DMS79 treated with DMSO at 0.1 percent for 48 hours (cell line): Measurements from ENCODE around the gene CRY1.
A peak's percentile ranks its signal among the peaks of the same experiment; 100 is the strongest.
"Not testable (repeated sequence)": the region's sequence is repeated elsewhere in the genome, so short reads cannot be mapped to it uniquely, and the experiment has no call there.

ENCODE experiments used
- DNase-seq: peaks from one replicate; lab custom pipeline; 2025; lab: John Stamatoyannopoulos, UW

The CRY1 gene

DNA sequence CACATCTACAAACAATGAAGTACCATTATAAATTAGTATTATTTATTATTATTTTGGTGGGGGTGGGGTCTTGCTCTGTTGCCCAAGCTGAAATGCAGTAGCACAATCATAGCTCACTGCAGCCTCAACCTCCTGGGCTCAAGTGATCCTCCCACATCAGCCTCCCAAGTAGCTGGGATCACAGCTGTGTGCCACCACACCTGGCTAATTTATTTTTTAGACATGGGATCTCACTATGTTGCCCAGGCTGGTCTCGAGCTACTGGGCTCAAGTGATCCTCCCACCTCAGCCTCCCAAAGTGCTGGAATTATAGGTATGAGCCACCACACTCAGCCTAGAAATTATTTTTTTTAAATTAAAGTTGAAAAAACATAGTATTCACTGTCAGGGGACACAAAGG is 15.0 kb upstream of the CRY1 start:
- not testable (repeated sequence) for DNase-seq

DNA sequence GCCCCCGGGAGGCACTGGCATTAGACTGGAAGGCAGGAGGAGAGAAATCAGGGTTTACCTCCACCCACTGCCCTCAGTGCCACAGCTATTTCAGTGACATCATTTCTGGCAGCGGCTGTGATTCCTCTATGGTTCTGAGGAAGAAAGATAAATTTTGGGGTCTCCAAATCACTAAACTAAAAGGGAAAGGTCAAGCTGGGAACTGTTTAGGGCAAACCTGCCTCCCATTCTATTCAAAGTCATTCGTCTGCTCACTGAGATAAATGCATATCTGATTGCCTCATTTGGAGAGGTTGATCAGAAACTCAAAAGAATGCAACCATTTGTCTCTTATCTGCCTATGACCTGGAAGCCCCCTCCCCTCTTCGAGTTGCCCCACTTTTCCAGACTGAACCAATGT is 14.0 kb upstream of the CRY1 start:
- DNase-seq, result no peak

DNA sequence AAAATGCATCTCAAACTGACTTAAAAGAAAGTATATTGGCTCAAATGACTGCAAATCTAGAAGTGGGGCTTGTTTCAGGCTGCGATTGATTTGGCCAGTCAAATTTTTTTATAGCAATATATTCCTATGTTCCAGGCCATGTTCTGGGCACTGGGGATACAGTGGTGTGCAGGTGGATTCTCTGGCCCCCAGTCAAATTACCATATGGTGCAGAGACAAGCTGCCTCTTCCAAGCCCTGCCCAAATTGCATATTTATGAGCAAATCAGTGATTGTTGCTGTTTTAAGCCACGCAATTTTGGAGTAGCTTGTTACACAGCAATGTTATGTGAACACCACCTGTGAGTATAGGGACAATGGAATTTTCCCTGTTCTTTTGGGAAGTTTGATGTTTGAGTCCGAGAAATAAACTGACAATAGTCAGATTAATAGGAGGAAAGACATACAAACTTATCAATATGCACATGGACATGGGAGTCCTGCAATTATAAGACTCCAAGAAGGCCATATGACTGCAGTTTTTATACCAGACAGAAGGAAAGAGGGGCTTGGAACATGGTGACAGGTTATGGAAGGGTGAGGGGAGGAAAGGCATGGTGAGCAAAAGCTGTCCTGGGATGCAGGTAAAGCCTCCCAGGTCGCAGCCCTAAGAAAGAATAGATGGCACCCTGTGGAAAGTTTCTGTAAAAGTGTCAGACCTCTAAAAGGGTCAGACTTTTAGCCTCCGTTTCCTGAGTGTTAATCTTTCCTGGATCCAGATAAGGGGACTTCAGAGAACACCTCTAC is 13.1 kb upstream of the CRY1 start:
- no peak for DNase-seq

DNA sequence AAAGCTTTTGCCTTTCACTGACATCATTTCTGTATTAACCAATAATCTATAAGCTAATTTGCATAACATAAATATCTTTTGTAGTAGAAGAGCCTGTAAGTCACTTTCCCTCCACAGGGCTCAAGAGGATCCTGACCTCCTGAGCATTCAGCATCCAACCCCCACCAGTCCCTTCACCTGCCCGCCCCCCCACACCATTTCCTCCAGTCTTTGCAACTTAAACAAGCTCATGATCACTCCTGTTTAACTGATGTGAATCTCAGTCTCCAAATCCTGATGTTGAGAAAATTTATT is 12.0 kb upstream of the CRY1 start:
- no peak for DNase-seq

DNA sequence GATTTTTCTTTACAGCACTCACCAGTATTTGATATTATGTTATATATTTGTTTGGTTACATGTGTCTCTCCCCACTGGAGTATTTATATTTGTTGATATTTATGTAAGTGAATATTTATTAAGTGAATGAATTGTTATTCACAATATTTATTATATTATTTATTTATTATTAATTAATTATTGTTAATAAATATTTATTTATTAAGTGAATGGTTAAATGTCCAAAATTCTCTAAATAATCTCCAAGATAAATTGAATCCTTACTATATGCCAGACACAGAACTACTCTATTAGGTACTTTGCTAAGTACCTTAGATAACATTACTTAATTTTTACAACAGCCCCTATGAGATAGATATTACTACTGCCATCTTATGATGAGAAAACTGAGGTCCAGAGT is 10.2 kb upstream of the CRY1 start:
- DNase-seq, result no peak

DNA sequence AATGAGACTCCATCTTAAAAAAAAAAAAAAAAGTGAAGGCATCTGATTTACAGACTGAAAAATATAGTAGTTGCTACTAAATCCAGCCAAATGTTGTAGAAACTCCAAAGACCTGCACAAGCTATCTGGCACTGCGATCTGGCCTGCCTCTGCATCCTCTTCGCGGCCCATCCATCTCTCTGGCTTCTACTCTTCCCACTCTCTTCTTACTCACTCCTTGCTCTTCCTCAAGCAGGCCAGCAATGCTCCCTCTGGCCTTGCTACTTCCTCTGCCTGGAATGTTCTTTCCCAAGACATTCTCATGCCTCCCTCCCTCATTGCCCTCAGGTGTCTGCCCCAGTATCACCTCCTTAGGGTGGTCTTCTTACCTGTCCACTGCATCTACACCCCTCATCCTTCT is 9.7 kb upstream of the CRY1 start:
- DNase-seq, result no peak

DNA sequence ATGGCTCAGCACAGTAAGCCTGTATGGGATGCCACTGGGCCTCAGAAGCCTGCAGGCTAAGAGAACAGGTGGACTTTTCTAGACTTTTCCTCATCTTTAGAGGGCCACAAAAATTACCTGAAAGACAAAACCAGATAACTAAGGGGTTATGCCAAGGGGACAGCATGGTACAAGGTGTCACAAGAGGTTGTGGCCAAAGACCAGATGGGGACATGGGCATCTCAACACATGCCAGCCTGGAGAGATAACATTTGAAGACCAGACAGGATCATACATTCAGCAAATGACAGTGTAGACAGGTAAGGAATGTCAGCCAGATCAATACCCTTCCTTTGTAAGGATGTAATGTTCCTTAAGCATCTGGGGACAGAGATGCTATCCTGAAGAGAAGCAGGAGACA is 8.9 kb upstream of the CRY1 start:
- DNase-seq, result no peak

DNA sequence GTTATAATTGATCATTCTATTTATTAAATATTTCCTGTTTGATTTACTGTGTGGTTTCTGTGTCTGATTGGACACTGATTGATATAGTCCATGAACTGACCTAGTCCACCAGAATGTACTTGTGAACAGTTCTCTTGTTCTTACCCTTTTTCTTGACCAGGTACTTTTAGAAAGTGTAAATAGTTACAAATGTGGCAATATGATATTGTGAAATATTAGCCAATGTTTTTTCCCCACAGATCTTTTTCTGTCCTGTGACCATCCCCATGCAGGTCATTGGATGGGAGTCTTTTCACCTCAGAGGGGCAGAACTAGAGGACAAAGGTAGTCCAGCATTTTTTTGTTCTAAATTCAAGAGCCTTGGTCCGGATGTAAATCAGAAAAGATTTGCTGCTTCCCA is 8.3 kb upstream of the CRY1 start:
- no peak for DNase-seq

DNA sequence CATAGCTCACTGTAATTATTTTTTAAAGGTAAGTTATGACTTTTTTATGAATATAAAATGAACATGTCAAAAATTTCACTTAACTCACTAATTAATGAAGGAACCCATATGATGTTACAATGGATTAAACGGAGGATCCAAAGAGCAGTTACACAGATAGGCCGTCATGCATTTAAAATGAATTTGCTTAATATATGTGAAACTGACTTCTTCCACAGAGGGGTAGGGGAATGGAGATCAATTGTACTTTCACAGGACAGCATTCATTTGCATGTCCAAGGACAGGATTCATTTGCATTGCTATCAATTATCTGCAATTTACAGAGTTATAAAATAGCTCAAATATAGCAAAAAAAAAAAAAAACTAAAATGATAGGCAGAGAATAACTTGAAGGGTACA is 6.6 kb upstream of the CRY1 start:
- DNase-seq, result no peak

DNA sequence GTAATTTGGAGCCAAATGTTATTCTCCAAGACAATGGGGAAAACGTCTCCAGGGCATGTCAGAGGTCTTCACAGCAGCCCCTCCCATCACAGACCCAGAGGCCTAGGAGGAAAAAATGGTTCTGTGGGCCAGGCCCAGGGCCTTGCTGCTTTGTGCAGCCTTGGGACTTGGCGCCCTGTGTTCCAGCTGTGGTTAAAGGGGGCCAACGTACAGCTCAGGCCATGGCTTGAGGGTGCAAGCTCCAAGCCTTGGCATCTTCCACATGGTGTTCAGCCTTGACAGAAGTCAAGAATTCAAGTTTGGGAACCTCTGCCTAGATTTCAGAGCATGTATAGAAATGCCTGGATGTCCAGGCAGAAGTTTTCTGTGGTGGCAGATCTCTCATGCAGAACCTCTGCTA is 3.2 kb upstream of the CRY1 start:
- no peak for DNase-seq

DNA sequence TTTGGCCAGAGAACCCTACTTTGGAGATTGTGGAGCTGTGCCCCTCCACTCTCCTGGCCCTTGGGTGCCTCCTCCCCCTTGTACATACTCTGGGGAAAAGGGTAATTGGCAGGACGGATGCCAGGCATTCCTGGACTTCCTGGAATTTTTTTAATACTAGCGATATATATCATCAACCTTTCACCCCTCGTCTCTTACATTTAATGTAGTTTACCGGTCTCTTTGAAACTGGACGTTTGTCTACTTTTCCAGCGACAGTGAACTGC is 767 bp upstream of the CRY1 start:
- no peak for DNase-seq

DNA sequence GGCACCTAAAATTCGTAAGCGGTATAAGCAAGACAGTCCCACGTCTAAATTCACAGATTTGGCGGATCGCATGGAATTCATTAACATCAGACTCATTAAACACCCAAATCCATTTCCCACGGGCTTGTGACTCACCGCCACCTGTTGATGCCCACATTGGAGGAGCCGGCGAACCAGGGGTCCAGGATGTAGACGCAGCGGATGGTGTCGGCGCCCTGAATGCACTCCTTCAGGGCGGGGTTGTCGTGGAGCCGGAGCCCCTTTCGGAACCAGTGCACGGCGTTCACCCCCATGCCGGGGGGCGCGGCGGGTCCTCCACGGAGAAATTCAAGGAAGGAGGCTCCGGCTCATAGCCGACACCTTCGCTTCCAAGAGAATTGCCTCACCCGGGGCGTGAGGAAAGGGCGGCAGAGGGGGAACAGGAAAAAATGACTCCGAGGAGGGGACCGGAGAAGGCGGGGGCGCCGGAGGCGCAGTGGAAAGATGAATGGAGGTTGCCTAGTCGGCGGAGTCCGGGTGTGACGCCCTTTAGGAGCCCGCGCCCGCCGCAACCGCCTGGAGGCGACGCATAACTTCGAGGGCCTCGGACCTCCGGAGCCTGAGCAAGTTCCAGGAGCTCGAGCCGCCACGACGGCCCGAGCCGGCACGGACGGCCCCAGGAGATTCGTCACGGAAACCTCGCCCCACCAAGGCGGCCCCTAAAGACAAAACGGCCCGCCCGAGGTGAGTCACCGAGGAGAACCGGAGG is 506 bp downstream of the CRY1 start:
- DNase-seq, result no peak

DNA sequence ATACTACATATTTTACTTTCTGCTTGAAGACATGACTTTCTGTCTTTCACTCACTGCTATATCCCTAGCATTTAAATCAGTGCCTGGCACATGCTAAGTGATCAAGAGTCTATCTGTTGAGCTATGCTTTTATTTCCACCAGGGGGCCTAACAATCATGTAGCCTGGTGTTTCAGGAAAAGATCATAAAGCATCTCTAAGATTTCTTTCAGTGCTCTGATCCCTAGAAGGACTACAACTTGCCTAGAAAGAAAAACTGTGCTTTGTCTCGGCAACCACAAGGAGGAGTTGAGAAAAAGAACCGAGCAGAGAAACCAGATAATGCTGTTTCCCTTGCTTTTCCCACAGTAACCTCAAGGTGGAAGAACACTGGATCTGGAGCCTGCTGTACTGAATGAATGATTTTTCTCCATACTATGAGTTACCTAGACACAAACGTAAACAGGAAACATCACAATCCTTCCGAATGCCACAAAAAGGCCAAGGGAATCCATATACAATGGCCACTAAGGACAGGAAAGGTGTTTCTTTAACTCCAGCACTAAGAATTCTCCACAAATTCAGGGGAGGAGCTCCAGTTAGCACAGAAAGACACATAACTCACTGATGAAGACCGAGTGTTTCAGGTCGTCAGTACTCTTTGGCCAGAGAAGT is 1.2 kb downstream of the CRY1 start:
- peak; percentile 82 for DNase-seq

DNA sequence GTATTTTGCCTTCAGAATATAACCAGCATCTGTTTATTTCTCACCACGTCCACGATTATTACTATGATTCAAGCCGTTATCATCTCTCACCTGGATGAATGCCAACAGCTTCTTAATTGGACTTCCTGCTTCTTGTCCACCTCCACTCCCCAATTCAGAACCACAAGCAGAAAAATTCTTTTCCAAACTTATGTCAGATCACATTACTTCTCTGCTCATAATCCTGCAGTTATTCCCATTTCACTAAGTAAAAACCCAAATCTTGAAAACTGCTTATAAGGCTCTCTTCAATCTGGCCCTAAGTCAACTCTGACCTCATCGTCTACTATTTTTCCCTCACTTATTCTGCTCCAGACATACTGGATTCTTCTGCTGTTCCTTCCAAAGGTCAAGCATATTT is 2.0 kb downstream of the CRY1 start:
- DNase-seq, result no peak

DNA sequence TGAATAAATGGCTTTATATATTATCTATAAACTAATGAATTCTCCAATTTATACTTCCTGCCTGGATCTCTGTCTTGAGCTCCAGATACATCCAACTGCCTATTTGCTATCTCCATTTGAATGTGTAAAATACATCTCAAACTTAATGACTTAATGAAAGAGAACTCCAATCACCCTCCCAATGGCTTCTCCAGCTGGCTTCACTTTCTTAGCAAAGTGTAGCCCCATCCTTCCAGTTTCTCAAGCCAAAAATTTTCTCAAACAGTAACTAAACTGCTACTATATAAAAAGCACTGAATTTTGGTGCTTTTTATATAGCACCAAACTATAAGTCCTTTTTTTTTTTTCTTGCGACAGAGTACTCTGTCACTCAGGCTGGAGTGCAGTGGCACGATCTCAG is 2.6 kb downstream of the CRY1 start:
- DNase-seq, result no peak

DNA sequence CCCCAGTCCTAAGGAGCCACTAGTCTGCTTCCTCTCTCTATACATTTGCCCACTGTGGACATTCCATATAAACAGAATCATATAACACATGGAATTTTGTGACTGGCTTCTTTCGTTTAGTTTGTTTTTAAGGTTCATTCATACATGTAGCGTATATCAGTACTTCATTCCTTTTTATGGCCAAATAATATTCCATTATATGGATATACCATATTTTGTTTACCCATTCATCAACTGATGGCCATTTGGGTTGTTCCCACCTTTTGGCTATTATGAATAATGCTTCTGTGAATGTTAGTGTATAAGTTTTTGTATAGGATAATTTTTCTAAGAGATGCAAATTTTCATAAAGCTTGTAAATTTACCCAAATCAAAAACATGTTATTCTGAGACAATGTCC is 4.4 kb downstream of the CRY1 start:
- no peak for DNase-seq

DNA sequence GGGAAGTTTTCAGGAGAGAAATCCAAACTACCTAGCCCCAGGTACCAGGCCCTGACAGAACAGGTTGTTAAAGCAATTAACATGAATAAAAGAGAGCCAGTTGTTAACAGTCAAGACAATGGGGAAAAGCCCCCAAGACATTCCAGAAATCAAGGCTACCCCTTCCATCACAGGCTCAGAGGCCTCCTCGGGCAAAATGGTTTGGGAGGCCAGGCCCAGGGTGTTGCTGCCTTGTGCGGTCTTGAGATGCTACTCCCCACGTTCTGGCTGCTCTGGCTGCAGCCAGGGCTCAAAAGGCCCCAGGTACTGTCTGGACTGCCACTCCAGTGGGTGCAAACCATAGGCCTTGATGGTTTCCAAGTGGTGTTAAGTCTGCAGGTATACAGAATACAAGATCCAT is 7.0 kb downstream of the CRY1 start:
- no peak for DNase-seq

DNA sequence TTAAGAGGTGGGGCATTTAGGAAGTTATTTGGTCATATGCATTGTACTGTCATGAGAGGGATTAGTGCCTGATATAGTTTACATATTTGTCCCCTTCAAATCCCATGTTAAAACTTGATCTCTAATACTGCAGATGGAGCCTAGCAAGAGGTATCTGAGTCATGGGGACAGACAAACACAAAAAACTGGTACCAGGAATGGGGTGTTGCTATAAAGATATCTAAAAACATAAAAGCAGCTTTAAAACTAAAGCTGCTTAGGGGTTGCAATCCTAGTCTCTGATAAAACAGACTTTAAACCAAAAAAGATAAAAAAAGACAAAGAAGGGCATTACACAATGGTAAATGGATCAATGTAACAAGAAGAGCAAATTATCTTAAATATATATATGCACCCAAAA is 11.6 kb downstream of the CRY1 start:
- no peak for DNase-seq

DNA sequence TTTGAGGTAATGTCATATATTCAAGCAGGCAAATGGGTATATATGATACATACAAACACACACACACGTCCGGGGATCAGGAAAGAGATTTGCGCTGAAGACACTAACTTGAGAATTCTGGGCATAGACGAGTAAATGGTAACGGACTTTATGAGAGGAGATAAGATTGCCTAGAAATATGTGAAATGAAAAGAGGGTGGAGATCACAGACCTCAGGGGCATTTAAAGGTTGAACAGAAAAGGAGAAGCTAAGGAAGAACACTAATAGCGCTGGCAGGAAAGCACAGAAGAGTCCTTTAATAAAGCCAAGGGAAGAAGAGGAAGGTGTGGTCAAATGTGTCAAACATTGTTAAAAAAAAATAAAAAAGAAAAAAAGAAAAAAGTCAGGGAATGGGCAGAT is 13.1 kb downstream of the CRY1 start:
- no peak for DNase-seq

DNA sequence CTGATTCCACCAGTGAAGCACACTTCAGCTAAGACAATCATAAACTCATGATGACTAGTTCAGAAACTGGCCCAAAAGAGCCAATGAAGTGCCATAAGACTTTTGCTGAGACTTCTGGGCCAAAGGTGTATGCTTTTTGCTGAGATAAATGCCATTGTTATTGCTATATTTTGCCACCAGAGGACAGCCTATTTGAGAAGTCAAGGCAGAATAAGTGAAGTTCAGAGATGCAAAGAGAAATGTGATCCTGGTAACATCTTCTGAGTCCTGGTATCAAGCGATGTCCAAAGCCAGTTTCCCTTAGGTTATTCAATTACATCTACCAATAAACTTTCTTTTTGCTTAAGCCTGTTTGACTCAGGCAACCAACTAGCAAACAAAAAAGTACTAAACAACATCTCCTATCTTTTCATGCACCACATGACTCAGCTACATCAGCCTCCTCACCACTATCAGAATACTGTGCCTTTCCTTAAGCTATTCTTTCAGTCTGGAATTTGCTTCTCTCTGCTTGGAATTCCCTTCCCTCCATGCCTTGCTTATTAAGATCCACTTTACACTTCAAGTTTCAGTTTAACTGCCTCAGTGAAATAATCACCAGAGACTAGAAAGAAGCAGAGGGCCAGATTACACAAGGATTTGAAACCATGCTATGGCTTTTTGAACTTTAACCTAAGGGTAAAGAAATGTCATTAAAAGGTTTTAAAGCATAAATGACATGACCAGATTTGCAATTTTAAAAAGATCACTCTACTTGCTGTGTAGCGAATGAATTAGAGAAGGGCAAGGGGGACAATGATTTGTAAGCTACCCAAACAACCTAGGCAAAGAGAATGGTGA is 14.0 kb downstream of the CRY1 start:
- DNase-seq, result no peak

DNA sequence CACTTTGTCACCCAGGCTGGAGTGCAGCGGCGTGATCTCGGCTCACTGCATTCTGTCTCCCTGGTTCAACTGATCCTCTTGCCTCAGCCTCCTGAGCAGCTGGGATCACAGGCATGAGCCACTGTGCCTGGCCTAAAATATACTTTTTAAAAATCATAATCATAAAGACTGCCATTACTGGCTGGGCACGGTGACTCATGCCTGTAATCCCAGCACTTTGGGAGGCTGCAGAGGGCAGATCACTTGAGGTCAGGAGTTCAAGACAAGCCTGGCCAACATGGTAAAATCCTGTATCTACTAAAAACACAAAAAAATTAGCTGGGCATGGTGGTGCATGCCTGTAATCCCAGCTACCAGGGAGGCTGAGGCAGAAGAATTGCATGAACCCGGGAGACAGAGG is 20.1 kb downstream of the CRY1 start:
- DNase-seq, result not testable (repeated sequence)

DNA sequence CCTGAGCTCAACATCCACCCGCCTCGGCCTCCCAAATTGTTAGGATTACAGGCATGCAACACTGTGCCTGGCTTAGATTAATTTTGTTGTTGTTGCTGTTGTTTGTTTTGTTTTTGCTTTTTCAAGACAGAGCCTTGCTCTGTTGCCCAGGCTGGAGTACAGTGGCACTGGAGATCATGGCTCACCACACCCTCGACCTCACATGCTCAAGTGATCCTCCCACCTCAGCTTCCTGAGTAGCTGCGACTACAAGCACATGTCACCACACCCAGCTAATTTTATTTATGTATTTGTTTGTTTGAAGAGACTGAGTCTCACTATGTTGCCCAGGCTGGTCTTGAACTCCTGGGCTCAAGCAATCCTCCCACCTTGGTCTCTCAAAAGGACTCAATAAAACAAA is 26.7 kb downstream of the CRY1 start:
- no peak for DNase-seq

DNA sequence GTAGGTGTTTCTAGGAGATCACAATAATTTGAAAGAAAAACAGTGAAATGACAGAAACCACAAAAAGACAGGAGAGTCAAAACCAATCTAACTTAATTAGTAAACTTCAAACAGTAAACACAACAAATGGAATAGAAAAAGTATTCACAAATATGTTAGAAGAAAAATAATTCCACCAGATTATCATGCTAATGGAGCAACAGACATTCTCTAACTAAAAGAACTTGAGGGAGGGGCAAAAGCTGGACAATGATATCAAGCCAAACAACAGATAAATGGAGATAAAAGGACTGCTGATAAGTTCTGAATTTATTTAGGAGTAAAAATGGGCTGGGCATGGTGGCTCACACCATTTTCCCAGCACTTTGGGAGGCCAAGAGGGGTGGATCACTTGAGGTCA is 28.7 kb downstream of the CRY1 start:
- no peak for DNase-seq
